ENCODE data around the gene NCAPD2. TPM values are rescaled to one million over a fixed set of nuclear protein-coding genes. Genes with fewer than 3 reads are reported as not detected.

The NCAPD2 gene
- total RNA-seq, 1 experiment from 2014 or later: 103 TPM

Small RNA genes lying within 50 kb of the gene (small RNA-seq; reads per million reads assigned to genes)
- gene SCARNA11: 41.9 reads per million, percentile 99 among the genes with 10 or more reads in this experiment

Other genes with a start within 250 kb of the NCAPD2 start
- not detected in 2 replicates for gene PLEKHG6, start 183.4 kb upstream of the NCAPD2 start, total RNA-seq (2014; rRNA removed; shearing (Covaris generic); ENCODE audit: low replicate concordance)
- gene TNFRSF1A, start 152.0 kb upstream of the NCAPD2 start, total RNA-seq (2014; rRNA removed; shearing (Covaris generic); ENCODE audit: low replicate concordance): 0.72 TPM in 1 of 2 replicates, not detected in the other
- gene SCNN1A, start 118.5 kb upstream of the NCAPD2 start, total RNA-seq (2014; rRNA removed; shearing (Covaris generic); ENCODE audit: low replicate concordance): not detected in 2 replicates
- not detected in 2 replicates for gene LTBR, start 109.9 kb upstream of the NCAPD2 start, total RNA-seq (2014; rRNA removed; shearing (Covaris generic); ENCODE audit: low replicate concordance)
- 155 and 203 TPM in 2 replicates for gene CD27, start 49.1 kb upstream of the NCAPD2 start, total RNA-seq (2014; rRNA removed; shearing (Covaris generic); ENCODE audit: low replicate concordance)
- gene TAPBPL, start 42.1 kb upstream of the NCAPD2 start, total RNA-seq (2014; rRNA removed; shearing (Covaris generic); ENCODE audit: low replicate concordance): 6.1 and 11.2 TPM in 2 replicates
- 528 and 555 TPM in 2 replicates for gene VAMP1, start 23.4 kb upstream of the NCAPD2 start, total RNA-seq (2014; rRNA removed; shearing (Covaris generic); ENCODE audit: low replicate concordance)
- 171 and 201 TPM in 2 replicates for gene MRPL51, start 840 bp upstream of the NCAPD2 start, total RNA-seq (2014; rRNA removed; shearing (Covaris generic); ENCODE audit: low replicate concordance)
- gene GAPDH, start 40.4 kb downstream of the NCAPD2 start, total RNA-seq (2014; rRNA removed; shearing (Covaris generic); ENCODE audit: low replicate concordance): 13,828 and 17,952 TPM in 2 replicates
- gene IFFO1, start 61.9 kb downstream of the NCAPD2 start, total RNA-seq (2014; rRNA removed; shearing (Covaris generic); ENCODE audit: low replicate concordance): 8.2 and 14.5 TPM in 2 replicates
- gene NOP2, start 74.2 kb downstream of the NCAPD2 start, total RNA-seq (2014; rRNA removed; shearing (Covaris generic); ENCODE audit: low replicate concordance): 66.2 and 85.7 TPM in 2 replicates
- gene CHD4, start 113.3 kb downstream of the NCAPD2 start, total RNA-seq (2014; rRNA removed; shearing (Covaris generic); ENCODE audit: low replicate concordance): 216 and 315 TPM in 2 replicates
- gene LPAR5, start 141.9 kb downstream of the NCAPD2 start, total RNA-seq (2014; rRNA removed; shearing (Covaris generic); ENCODE audit: low replicate concordance): 10.3 and 14.6 TPM in 2 replicates
- gene ACRBP, start 153.3 kb downstream of the NCAPD2 start, total RNA-seq (2014; rRNA removed; shearing (Covaris generic); ENCODE audit: low replicate concordance): 2.2 and 4.2 TPM in 2 replicates
- gene ING4, start 169.0 kb downstream of the NCAPD2 start, total RNA-seq (2014; rRNA removed; shearing (Covaris generic); ENCODE audit: low replicate concordance): 40.1 and 52.9 TPM in 2 replicates
- 35.5 and 39.2 TPM in 2 replicates for gene ZNF384, start 195.3 kb downstream of the NCAPD2 start, total RNA-seq (2014; rRNA removed; shearing (Covaris generic); ENCODE audit: low replicate concordance)
- gene PIANP, start 206.7 kb downstream of the NCAPD2 start, total RNA-seq (2014; rRNA removed; shearing (Covaris generic); ENCODE audit: low replicate concordance): not detected in 2 replicates
- 39.2 and 42.9 TPM in 2 replicates for gene COPS7A, start 229.9 kb downstream of the NCAPD2 start, total RNA-seq (2014; rRNA removed; shearing (Covaris generic); ENCODE audit: low replicate concordance)

All from Karpas-422 (cell line).